ENCODE data around the gene C18orf63. TPM values are rescaled to one million over a fixed set of nuclear protein-coding genes. Genes with fewer than 3 reads are reported as not detected.

Gene C18orf63
- total and polyA plus RNA-seq, 9 donors, result not detected

- no peaks in the 10 kb centered on the region for H3K27me3 ChIP-seq
- no peak for DNase-seq
- no peaks in the 10 kb centered on the region for H3K4me1 ChIP-seq (ENCODE audit: insufficient read depth)
- intact Hi-C loops (cut with DNase I), result no loop called here
- TF ChIP-seq POLR2A (IDR thresholded peaks at IDR 0.05) (no peak), EP300 (IDR thresholded peaks at IDR 0.05) (no peak), CTCF (IDR thresholded peaks at IDR 0.05) (no peak)
- no peak overlapping the region for H3K27ac ChIP-seq
- no peaks in the 10 kb centered on the region for H3K9me3 ChIP-seq
- no peak overlapping the region for H3K4me3 ChIP-seq
- H3K36me3 ChIP-seq, result no peaks in the 10 kb centered on the region
- 24 to 53% (median 34%) methylated on average over 1 of the region's 1 CpG for WGBS, 3 donors
Observed at GRCh38 chr18:74333091-74333490, 17.5 kb downstream of the C18orf63 start.

- no peaks in the 10 kb centered on the region for H3K36me3 ChIP-seq
- intact Hi-C loops (cut with DNase I), result no loop called here
- H3K9me3 ChIP-seq, result no peaks in the 10 kb centered on the region
- no peak for TF ChIP-seq POLR2A (IDR thresholded peaks at IDR 0.05)
- TF ChIP-seq CTCF (IDR thresholded peaks at IDR 0.05), result no peak
- no peak overlapping the region for H3K4me3 ChIP-seq
- no peaks in the 10 kb centered on the region for H3K4me1 ChIP-seq (ENCODE audit: insufficient read depth)
- no peak for DNase-seq
- H3K27ac ChIP-seq, result no peak overlapping the region
- no peaks in the 10 kb centered on the region for H3K27me3 ChIP-seq
Observed at GRCh38 chr18:74334242-74334893, 18.7 kb downstream of the C18orf63 start.

DNA sequence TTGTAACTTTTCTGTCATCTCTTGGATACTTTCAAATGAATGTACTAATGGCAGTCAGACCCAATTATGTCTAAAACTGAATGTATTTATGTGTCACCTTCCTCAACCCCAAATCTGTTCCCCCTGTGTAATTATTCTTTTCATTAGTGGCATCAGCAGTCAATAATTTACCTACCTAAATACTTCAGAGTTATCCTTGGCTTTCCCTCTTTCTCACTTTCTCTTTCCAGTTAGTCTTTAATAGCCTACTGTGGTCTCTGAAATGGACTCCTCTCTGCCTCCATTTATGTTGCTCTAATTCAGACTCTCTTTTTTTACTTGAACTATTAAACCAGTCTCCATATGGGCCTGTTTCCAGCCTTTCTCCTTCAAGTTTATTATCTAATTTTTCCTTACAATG lies 21.0 kb downstream of the C18orf63 start:
- Histone ChIP-seq H3K4me1 (ENCODE audit: insufficient read depth) (no peaks in the 10 kb centered on the region), H3K9me3 (no peaks in the 10 kb centered on the region), H3K27ac (no peak overlapping the region), H3K36me3 (no peaks in the 10 kb centered on the region), H3K27me3 (no peaks in the 10 kb centered on the region), H3K4me3 (no peak overlapping the region)
- intact Hi-C loops (cut with DNase I), result loop anchor here in 1 of 4 donors (5.0 kb wide), 1 partner anchor 139 kb away; no protein-coding TSS in a partner anchor
- TF ChIP-seq EP300 (IDR thresholded peaks at IDR 0.05) (no peak), POLR2A (IDR thresholded peaks at IDR 0.05) (no peak), CTCF (IDR thresholded peaks at IDR 0.05) (no peak)
- DNase-seq, result no peak

DNA sequence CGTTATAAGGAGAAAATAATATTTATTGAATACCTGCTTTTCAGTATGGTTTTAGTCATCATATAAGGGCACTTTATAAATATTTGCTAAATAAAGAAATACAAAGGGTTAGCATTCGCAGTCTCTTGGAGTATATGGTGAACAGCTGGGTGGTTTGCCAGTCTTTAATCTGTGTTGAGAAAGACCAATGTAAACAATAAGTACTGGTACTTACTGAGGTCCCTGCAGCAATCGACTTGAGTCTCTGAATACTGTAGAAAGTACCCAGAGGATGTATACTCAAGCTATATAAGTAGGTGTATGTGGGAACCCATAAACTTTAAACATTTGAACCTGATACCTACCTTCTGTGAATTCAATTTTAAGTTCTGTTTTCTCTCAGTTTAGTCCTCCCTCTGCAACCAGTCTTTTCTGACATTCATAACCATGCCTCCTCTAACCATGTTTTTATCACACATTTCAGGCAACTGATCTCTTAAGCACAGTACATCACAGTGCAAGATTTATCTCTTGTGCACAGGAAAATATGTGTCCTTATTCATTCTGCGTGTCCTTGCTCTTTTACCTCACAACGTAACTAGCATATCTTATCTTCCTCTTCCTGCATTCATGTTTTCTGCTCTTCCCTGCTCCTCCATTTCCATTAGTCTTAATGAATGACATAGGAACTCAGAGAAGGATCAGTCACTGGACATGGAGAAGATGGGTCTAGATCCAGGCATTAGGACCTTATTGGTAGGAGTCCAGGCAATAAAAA lies 21.7 kb downstream of the C18orf63 start:
- Histone ChIP-seq H3K4me3 (no peak overlapping the region), H3K36me3 (no peaks in the 10 kb centered on the region), H3K9me3 (no peaks in the 10 kb centered on the region), H3K27me3 (no peaks in the 10 kb centered on the region), H3K4me1 (ENCODE audit: insufficient read depth) (no peaks in the 10 kb centered on the region), H3K27ac (no peak overlapping the region)
- TF ChIP-seq POLR2A (IDR thresholded peaks at IDR 0.05) (no peak), CTCF (IDR thresholded peaks at IDR 0.05) (no peak), EP300 (IDR thresholded peaks at IDR 0.05) (no peak)
- WGBS, 3 donors, result 64 to 70% (median 66%) methylated on average over 5 of the region's 5 CpGs
- intact Hi-C loops (cut with DNase I), result loop anchor here in 1 of 4 donors (5.0 kb wide), 1 partner anchor 140 kb away; no protein-coding TSS in a partner anchor
- no peak for DNase-seq

Data from ovary (tissue), 9 donors.